ENCODE results near the gene WDR53.

DNA sequence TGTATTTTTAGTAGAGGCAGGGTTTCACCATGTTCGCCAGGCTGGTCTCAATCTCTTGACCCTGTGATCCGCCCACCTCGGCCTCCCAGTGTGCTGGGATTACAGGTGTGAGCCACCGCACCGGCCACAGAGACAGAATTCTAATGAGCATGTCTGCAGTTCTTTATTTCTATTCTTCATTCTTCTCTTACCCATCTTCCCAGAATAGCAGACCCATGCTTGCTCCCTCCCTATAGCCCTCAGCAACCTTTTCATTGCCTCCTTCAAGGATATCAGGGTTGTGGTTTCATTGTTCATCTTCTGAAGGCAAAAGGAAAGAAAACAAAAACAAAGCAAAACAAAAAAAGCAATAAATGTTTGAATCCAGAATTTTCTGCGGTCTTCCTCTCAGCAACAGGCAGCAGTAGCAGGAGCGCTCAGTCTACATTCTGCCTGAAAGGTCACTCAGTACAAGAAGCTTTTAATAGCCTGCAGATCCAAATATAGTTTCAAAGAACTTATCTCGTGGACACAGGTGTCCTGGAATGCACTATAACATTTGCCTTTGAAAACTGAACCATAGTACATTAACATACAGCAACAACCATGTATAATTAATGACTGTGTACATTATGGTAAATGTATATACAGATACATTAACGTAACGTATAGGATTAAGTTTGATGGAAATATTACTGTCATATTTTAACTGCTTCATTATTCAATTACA, 53.3 kb downstream of the WDR53 start, which contains the start of gene SMCO1:
- TF ChIP-seq, protein P1, sequence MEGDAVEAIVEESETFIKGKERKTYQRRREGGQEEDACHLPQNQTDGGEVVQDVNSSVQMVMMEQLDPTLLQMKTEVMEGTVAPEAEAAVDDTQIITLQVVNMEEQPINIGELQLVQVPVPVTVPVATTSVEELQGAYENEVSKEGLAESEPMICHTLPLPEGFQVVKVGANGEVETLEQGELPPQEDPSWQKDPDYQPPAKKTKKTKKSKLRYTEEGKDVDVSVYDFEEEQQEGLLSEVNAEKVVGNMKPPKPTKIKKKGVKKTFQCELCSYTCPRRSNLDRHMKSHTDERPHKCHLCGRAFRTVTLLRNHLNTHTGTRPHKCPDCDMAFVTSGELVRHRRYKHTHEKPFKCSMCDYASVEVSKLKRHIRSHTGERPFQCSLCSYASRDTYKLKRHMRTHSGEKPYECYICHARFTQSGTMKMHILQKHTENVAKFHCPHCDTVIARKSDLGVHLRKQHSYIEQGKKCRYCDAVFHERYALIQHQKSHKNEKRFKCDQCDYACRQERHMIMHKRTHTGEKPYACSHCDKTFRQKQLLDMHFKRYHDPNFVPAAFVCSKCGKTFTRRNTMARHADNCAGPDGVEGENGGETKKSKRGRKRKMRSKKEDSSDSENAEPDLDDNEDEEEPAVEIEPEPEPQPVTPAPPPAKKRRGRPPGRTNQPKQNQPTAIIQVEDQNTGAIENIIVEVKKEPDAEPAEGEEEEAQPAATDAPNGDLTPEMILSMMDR (conservative IDR thresholded peaks at IDR 0.05; ENCODE audit: low read length): no peak
- no peak for TF ChIP-seq EZH2phosphoT487 (IDR thresholded peaks at IDR 0.05; ENCODE audit: borderline replicate concordance)
